Left cardiac atrium (tissue), 4 donors: ENCODE measurements around the gene C1orf35. TPM values are rescaled to one million over a fixed set of nuclear protein-coding genes. Genes with fewer than 3 reads are reported as not detected.

Source experiments
- ATAC-seq, 2 donors: fragments of 200-7000 bp; cut with Tn5 transposase; one replicate each; pipeline ENCODE4 v1.9.1; 2020; ENCODE audit warnings: mild to moderate bottlenecking in 2 of 2, moderate library complexity in 2 of 2
- DNase-seq: peaks from one replicate; pipeline ENCODE4 v3.0.0-alpha.2; 2020
- intact Hi-C, 2 donors: fragments of 100-400 bp; cut with DNase I; formaldehyde crosslinking; loops; one replicate each; pipeline versions ENCODE4 v1.14.1 to v1.15.1; 2022 to 2023
- microRNA-seq, 2 donors: library from miRNA; unstranded; fragments of <30 nt; microRNA quantifications; one replicate each; pipeline ENCODE4 v1.2.0, GENCODE V29; 2020
- total RNA-seq, 2 donors: library from RNA; stranded (reverse); fragmentation: NEBNext Ultra II Directional; extraction: Animal tissue kit (Norgen Biotek cat#: 25700); gene quantifications; one replicate each; pipeline ENCODE4 v1.2.1, GENCODE V29; 2021
- donor health status: DM: no; HTN: yes; CAD: no.
- donor health status: DM: no; HTN: yes; CAD: no; lungs with severe emphysema.
- donor health status: DM: yes; HTN: yes; CAD: no.
- donor health status: Dilated cardiomyopathy.

C1orf35 gene
- total RNA-seq, 2 donors from 2014 or later = 7.7 to 8.0 TPM

GRCh38 chr1:228059634-228060457 is 43.3 kb downstream of the C1orf35 start:
- intact Hi-C loops = no loop called here
- DNase-seq = no peak

GRCh38 chr1:228058949-228059633 is 44.0 kb downstream of the C1orf35 start:
- intact Hi-C loops = no loop called here
- DNase-seq = no peak

More at GRCh38 chr1:228059634-228060457, 43.3 kb downstream of the C1orf35 start:
- peak; percentile 52 to 55 for ATAC-seq

GRCh38 chr1:228058172-228058948 is 44.8 kb downstream of the C1orf35 start:
- ATAC-seq (no peak), DNase-seq (no peak)
- intact Hi-C loops = no loop called here

More at GRCh38 chr1:228058949-228059633, 44.0 kb downstream of the C1orf35 start:
- peak in 1 of 2 donors; percentile 18 for ATAC-seq

Small RNA genes lying within 50 kb of the gene (microRNA-seq; reads per million reads assigned to microRNA genes)
- 1.2 to 2.7 reads per million in 2 donors for gene MIR3620

Other genes with a start within 250 kb of the C1orf35 start
- gene WNT9A, start 155.4 kb downstream of the C1orf35 start, total RNA-seq = 1 to 10 TPM in 1 of 2 donors, under 1 TPM in 1; 0.80 to 1.1 TPM
- not detected for gene WNT3A, start 96.3 kb downstream of the C1orf35 start, total RNA-seq
- gene ARF1, start 20.6 kb downstream of the C1orf35 start, total RNA-seq = 100 to 1,000 TPM; 295 to 397 TPM
- 10 to 100 TPM; 43.5 to 48.9 TPM for gene MRPL55, start 6.0 kb upstream of the C1orf35 start, total RNA-seq
- gene GUK1, start 37.0 kb upstream of the C1orf35 start, total RNA-seq = 100 to 1,000 TPM; 153 to 185 TPM
- 1 to 10 TPM; 2.2 to 2.3 TPM for gene GJC2, start 46.6 kb upstream of the C1orf35 start, total RNA-seq
- 10 to 100 TPM; 10.4 to 10.5 TPM for gene IBA57, start 62.5 kb upstream of the C1orf35 start, total RNA-seq
- 100 to 1,000 TPM; 194 to 201 TPM for gene OBSCN, start 104.7 kb upstream of the C1orf35 start, total RNA-seq